ENCODE results near the gene TDRD6. TPM values are rescaled to one million over a fixed set of nuclear protein-coding genes. Genes with fewer than 3 reads are reported as not detected.
A peak's percentile ranks its signal among the peaks of the same experiment; 100 is the strongest.

TDRD6 gene
- total and polyA plus RNA-seq, 10 of the 15 experiments (the other 5 are each of a cell fraction or from before 2014, with no cell fraction given), result not detected

DNA sequence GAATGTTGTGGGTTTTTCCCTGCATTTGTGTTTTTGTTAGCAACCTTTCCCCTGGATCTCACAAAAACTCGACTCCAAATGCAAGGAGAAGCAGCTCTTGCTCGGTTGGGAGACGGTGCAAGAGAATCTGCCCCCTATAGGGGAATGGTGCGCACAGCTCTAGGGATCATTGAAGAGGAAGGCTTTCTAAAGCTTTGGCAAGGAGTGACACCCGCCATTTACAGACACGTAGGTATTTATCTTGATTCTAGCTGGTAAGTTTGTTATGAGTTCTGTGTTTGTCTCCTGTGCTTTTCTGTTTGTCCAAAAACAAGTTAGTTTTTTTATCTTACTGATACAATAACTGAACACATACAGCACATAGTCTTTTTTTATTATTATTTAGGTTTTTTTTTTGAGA is 31.9 kb upstream of the TDRD6 start:
- no peak for FAIRE-seq
- ChIA-PET RAD21 (ENCODE audit: unreplicated experiment) (no interaction called here), CTCF (interaction anchor here (1.3 kb wide), 1 partner anchor 9 kb away, joined by 3 read pairs; no protein-coding TSS in a partner anchor), POLR2A (no interaction called here), SMC1A (ENCODE audit: uncharacterized antibody, unreplicated experiment) (no interaction called here)
- Histone ChIP-seq H3K27me3 (replicated peaks in 1 of 2; ENCODE audit: control insufficient read depth in 2 of 2, insufficient read depth in 2 of 2, low read length in 1 of 2) (peaks cover 2 to 13% of the 10 kb centered on the region in 2 experiments), H4K20me1 (ENCODE audit: control insufficient read depth, insufficient read depth) (no peaks in the 10 kb centered on the region), H3K79me2 (ENCODE audit: control insufficient read depth, insufficient read depth, low read length) (no peaks in the 10 kb centered on the region), H3K4me2 (ENCODE audit: control insufficient read depth, insufficient read depth) (no peak overlapping the region), H3K36me3 (ENCODE audit: control insufficient read depth in 2 of 2, insufficient read depth in 2 of 2, low read length in 1 of 2) (no peaks in the 10 kb centered on the region), H3K9ac (ENCODE audit: control insufficient read depth, insufficient read depth, low read length) (no peak overlapping the region), H3K27ac (ENCODE audit: control insufficient read depth, insufficient read depth) (no peak overlapping the region), H3K9me3 (replicated peaks; ENCODE audit: control insufficient read depth, insufficient read depth, low read length) (no peaks in the 10 kb centered on the region), H3K4me1 (ENCODE audit: control insufficient read depth, insufficient read depth, low read length) (no peaks in the 10 kb centered on the region), H3K4me3 (no peak overlapping the region), H2AFZ (ENCODE audit: control insufficient read depth, low read depth, low read length) (no peak overlapping the region)
- no TSS peak for BruUV-seq (replicated peaks)
- in situ Hi-C loops (cut with MboI), result no loop called here
- ATAC-seq, result no peak
- DNase-seq (ENCODE audit: low read depth, low spot score), result no peak
- TF ChIP-seq, protein P1, sequence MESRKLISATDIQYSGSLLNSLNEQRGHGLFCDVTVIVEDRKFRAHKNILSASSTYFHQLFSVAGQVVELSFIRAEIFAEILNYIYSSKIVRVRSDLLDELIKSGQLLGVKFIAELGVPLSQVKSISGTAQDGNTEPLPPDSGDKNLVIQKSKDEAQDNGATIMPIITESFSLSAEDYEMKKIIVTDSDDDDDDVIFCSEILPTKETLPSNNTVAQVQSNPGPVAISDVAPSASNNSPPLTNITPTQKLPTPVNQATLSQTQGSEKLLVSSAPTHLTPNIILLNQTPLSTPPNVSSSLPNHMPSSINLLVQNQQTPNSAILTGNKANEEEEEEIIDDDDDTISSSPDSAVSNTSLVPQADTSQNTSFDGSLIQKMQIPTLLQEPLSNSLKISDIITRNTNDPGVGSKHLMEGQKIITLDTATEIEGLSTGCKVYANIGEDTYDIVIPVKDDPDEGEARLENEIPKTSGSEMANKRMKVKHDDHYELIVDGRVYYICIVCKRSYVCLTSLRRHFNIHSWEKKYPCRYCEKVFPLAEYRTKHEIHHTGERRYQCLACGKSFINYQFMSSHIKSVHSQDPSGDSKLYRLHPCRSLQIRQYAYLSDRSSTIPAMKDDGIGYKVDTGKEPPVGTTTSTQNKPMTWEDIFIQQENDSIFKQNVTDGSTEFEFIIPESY (IDR thresholded peaks at IDR 0.05), result no peak
- TF ChIP-seq CREB1 (IDR thresholded peaks at IDR 0.05; ENCODE audit: low read depth), result no peak
- no peak for TF ChIP-seq WRNIP1 (IDR thresholded peaks at IDR 0.05; ENCODE audit: borderline replicate concordance, low read depth, low read length)
- TF ChIP-seq CTCF (IDR thresholded peaks at IDR 0.05 in 2 of 3, conservative IDR thresholded peaks at IDR 0.05 in 1 of 3; ENCODE audit: control insufficient read depth in 2 of 3, extremely low read depth in 1 of 3, insufficient read depth in 1 of 3, low read depth in 3 of 3, low read length in 3 of 3), result 0 out of 6 replicates have a peak, but pooled peaks of 1 of the 3 experiments have one; percentile 5
- TF ChIP-seq USF1 (IDR thresholded peaks at IDR 0.05; ENCODE audit: borderline replicate concordance, extremely low read length, insufficient read depth, low read depth, low read length), result no peak
- intact Hi-C loops (cut with micrococcal nuclease; ENCODE audit: unreplicated experiment), result no loop called here
- WGBS (ENCODE audit: insufficient coverage, insufficient replicate concordance, low lambda C conversion rate, missing lambda C conversion rate), result 68% methylated on average over 6 of the region's 6 CpGs
